CD14-positive monocyte (primary cell): ENCODE results near the gene RDH14. TPM values are rescaled to one million over a fixed set of nuclear protein-coding genes. Genes with fewer than 3 reads are reported as not detected.
A peak's percentile ranks its signal among the peaks of the same experiment; 100 is the strongest.

Experiments used
- DNase-seq, 3 donors: peaks; one replicate each; pipeline ENCODE4 v3.0.0-alpha.2; 2011 to 2022
- H2AFZ ChIP-seq: 2 replicates; pipeline ENCODE4 v1.6.0; 2012; ENCODE audit warnings: mild to moderate bottlenecking, low read depth, low read length, inconsistent platforms; ENCODE audit not compliant: insufficient read depth, poor library complexity, severe bottlenecking
- H3K27ac ChIP-seq, 2 donors: 1 replicate in 1 of 2; 2 replicates in 1 of 2; pipeline ENCODE4 v1.5.1; 2012 to 2013; ENCODE audit warnings: low read length in 2 of 2, control low read depth in 1 of 2, inconsistent platforms in 1 of 2, low read depth in 1 of 2, mild to moderate bottlenecking in 1 of 2
- H3K27me3 ChIP-seq, 2 donors: one replicate each; pipeline versions ENCODE4 v1.6.0 to v1.6.1; 2011 to 2013; ENCODE audit warnings: low read length in 2 of 2; ENCODE audit not compliant: control insufficient read depth in 2 of 2, insufficient read depth in 2 of 2
- H3K36me3 ChIP-seq, 2 donors: replicated peaks in 1 of 2; 1 replicate in 1 of 2; 2 replicates in 1 of 2; pipeline versions ENCODE4 v1.5.1 to v1.6.1; 2012 to 2013; ENCODE audit warnings: low read length in 2 of 2, control low read depth in 1 of 2, inconsistent platforms in 1 of 2, mild to moderate bottlenecking in 1 of 2; ENCODE audit not compliant: insufficient read depth in 2 of 2, control insufficient read depth in 1 of 2
- H3K4me1 ChIP-seq, 2 donors: 1 replicate in 1 of 2; 2 replicates in 1 of 2; pipeline versions ENCODE4 v1.5.1 to v1.6.1; 2012 to 2013; ENCODE audit warnings: low read length in 2 of 2, control low read depth in 1 of 2, inconsistent platforms in 1 of 2, mild to moderate bottlenecking in 1 of 2, moderate library complexity in 1 of 2; ENCODE audit not compliant: insufficient read depth in 2 of 2, control insufficient read depth in 1 of 2
- H3K4me2 ChIP-seq: replicated peaks from 2 replicates; pipeline ENCODE3; 2012; ENCODE audit warnings: low read length, moderate library complexity, mild to moderate bottlenecking; ENCODE audit not compliant: poor library complexity, severe bottlenecking; ENCODE audit errors: extremely low read depth
- H3K4me3 ChIP-seq, 3 experiments: fragments of 200-600 bp in 1 of 3; sonication (generic) in 1 of 3; replicated peaks in 1 of 3; 1 replicate in 2 of 3; 2 replicates in 1 of 3; pipeline ENCODE4 v1.5.1; 2011 to 2013; ENCODE audit warnings: low read length in 3 of 3, mild to moderate bottlenecking in 3 of 3, control low read depth in 2 of 3, low read depth in 2 of 3, inconsistent platforms in 1 of 3, moderate library complexity in 1 of 3
- H3K79me2 ChIP-seq: 2 replicates; pipeline ENCODE4 v1.6.0; 2012; ENCODE audit warnings: mild to moderate bottlenecking, control low read depth, inconsistent platforms, low read length, moderate library complexity; ENCODE audit not compliant: insufficient read depth
- H3K9ac ChIP-seq: 2 replicates; pipeline ENCODE4 v1.6.0; 2017; ENCODE audit warnings: low read length, mild to moderate bottlenecking; ENCODE audit not compliant: insufficient read depth, poor library complexity, severe bottlenecking
- H3K9me3 ChIP-seq, 2 donors: replicated peaks in 1 of 2; 1 replicate in 1 of 2; 2 replicates in 1 of 2; pipeline versions ENCODE4 v1.5.1 to v1.6.1; 2012 to 2013; ENCODE audit warnings: low read length in 2 of 2, control low read depth in 1 of 2; ENCODE audit not compliant: control insufficient read depth in 1 of 2, insufficient read depth in 1 of 2
- H4K20me1 ChIP-seq: 2 replicates; pipeline ENCODE4 v1.6.0; 2012; ENCODE audit warnings: mild to moderate bottlenecking, low read length, control low read depth, moderate library complexity; ENCODE audit not compliant: insufficient read depth
- H3K27ac Mint-ChIP-seq, 7 donors: one replicate each; pipeline ENCODE4 v1.8.0; 2020; ENCODE audit warnings: mild to moderate bottlenecking in 7 of 7, mixed read lengths in 7 of 7, moderate library complexity in 6 of 7, inconsistent platforms in 2 of 7
- H3K27me3 Mint-ChIP-seq, 3 donors: one replicate each; pipeline ENCODE4 v1.8.0; 2021 to 2022; ENCODE audit warnings: low read depth in 3 of 3, mild to moderate bottlenecking in 3 of 3, mixed read lengths in 3 of 3, moderate library complexity in 3 of 3, inconsistent platforms in 1 of 3
- H3K36me3 Mint-ChIP-seq, 2 donors: one replicate each; pipeline ENCODE4 v1.8.0; 2020; ENCODE audit warnings: mixed read lengths in 2 of 2, inconsistent platforms in 1 of 2, mild to moderate bottlenecking in 1 of 2
- H3K4me1 Mint-ChIP-seq: one replicate; pipeline ENCODE4 v1.8.0; 2020; ENCODE audit warnings: mild to moderate bottlenecking, mixed read lengths
- H3K4me3 Mint-ChIP-seq, 2 donors: one replicate each; pipeline ENCODE4 v1.8.0; 2020; ENCODE audit warnings: mild to moderate bottlenecking in 2 of 2, mixed read lengths in 2 of 2, moderate library complexity in 1 of 2
- H3K9me3 Mint-ChIP-seq, 7 donors: one replicate each; pipeline ENCODE4 v1.8.0; 2020 to 2022; ENCODE audit warnings: mixed read lengths in 7 of 7, mild to moderate bottlenecking in 6 of 7, moderate library complexity in 6 of 7, inconsistent platforms in 2 of 7
- WGBS: methylation state at CpG from one replicate; pipeline ENCODE4 v1.1.5; 2013; ENCODE audit warnings: missing lambda C conversion rate; ENCODE audit not compliant: insufficient coverage; 5-methylcytosine and 5-hydroxymethylcytosine counted together
- intact Hi-C, 2 donors: fragments of 100-400 bp; cut with micrococcal nuclease; formaldehyde crosslinking; loops; one replicate each; pipeline versions ENCODE4 v1.15.0 to v1.15.1; 2023
- polyA plus RNA-seq, 3 donors: library from polyadenylated mRNA; depleted of rRNA in 1 of 3; unstranded in 2 of 3; stranded (reverse) in 1 of 3; fragments of 300-500 nt in 2 of 3; fragments of >200 nt in 1 of 3; fragmentation: Illumina TruSeq in 2 of 3; gene quantifications; 1 replicate in 2 of 3; 2 replicates in 1 of 3; pipeline ENCODE4 v1.2.3, GENCODE V29; 2012 to 2021
- small RNA-seq: library from RNA; depleted of rRNA; stranded (forward); fragments of <200 nt; gene quantifications from one replicate; pipeline ENCODE3, GENCODE V24; 2012; ENCODE audit warnings: low read depth; ENCODE audit not compliant: insufficient read length
- TF ChIP-seq, protein P1 (sequence below): fragments of 200-600 bp; IDR thresholded peaks from one replicate; pipeline ENCODE4 v1.8.0; 2022; ENCODE audit warnings: antibody characterized with exemption, mild to moderate bottlenecking

Gene RDH14
- polyA plus RNA-seq, 3 donors: 5.5 to 16.3 (median 14.3) TPM

GRCh38 chr2:18506883-18507509 lies 53.5 kb downstream of the RDH14 start:
- Histone ChIP-seq H3K36me3 (no peaks in the 10 kb centered on the region), H3K79me2 (no peaks in the 10 kb centered on the region), H3K27ac (no peak overlapping the region), H4K20me1 (no peaks in the 10 kb centered on the region), H3K9me3 (no peaks in the 10 kb centered on the region), H3K4me3 (no peak overlapping the region), H3K27me3 (peaks cover 0 to 2% of the 10 kb centered on the region in 2 donors), H2AFZ (no peak overlapping the region), H3K4me2 (no peak overlapping the region), H3K4me1 (no peaks in the 10 kb centered on the region), H3K9ac (no peak overlapping the region)
- no peaks in the 10 kb centered on the region for H3K36me3 Mint-ChIP-seq
- WGBS: 67% methylated on average over 3 of the region's 8 CpGs
- no peak for DNase-seq
- H3K4me3 Mint-ChIP-seq: peak overlapping the region in 1 of 2 donors; percentile 51
- no peak overlapping the region for H3K27ac Mint-ChIP-seq
- no peaks in the 10 kb centered on the region for H3K4me1 Mint-ChIP-seq
- H3K27me3 Mint-ChIP-seq: peaks cover 0 to 19% (median 6%) of the 10 kb centered on the region in 3 donors
- peaks cover 0 to 3% (median 0%) of the 10 kb centered on the region in 7 donors for H3K9me3 Mint-ChIP-seq
- intact Hi-C loops: no loop called here
- TF ChIP-seq, protein P1, sequence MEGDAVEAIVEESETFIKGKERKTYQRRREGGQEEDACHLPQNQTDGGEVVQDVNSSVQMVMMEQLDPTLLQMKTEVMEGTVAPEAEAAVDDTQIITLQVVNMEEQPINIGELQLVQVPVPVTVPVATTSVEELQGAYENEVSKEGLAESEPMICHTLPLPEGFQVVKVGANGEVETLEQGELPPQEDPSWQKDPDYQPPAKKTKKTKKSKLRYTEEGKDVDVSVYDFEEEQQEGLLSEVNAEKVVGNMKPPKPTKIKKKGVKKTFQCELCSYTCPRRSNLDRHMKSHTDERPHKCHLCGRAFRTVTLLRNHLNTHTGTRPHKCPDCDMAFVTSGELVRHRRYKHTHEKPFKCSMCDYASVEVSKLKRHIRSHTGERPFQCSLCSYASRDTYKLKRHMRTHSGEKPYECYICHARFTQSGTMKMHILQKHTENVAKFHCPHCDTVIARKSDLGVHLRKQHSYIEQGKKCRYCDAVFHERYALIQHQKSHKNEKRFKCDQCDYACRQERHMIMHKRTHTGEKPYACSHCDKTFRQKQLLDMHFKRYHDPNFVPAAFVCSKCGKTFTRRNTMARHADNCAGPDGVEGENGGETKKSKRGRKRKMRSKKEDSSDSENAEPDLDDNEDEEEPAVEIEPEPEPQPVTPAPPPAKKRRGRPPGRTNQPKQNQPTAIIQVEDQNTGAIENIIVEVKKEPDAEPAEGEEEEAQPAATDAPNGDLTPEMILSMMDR: no peak

DNA sequence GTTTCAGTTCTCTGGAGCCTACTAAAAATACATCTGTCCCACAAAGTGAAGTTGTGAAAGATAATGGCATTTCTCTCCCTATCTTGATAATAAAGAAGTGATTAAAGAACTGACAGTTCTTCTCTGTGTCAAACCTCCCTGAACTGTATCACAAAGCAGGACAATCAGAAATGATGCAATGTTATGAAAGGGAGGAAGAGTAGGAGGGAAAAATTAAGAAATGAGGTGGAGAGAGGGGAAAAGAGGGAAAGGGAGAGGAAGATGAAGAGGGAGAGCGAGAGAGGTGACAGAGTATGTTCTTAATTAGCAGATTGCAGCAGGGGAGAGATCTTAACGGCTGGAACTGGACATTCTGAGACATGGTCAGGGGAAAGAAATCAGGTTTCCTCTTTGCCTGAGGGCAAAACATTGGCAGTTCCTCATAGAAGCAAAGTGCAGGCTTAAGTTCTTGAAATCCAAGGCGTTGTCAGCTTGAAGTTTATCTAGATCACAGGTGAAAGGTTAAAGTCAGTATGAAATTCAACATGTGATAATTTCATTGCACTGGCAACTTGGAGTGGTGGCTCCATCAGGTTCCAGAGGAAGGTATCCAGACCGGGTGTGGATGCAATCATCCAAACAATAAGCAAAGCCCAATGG lies 54.6 kb downstream of the RDH14 start:
- WGBS: 43% methylated on average over 3 of the region's 4 CpGs
- Mint-ChIP-seq H3K9me3 (peaks cover 0 to 3% (median 0%) of the 10 kb centered on the region in 7 donors), H3K27me3 (peaks cover 0 to 12% (median 9%) of the 10 kb centered on the region in 3 donors), H3K36me3 (no peaks in the 10 kb centered on the region), H3K4me3 (no peak overlapping the region), H3K27ac (no peak overlapping the region), H3K4me1 (no peaks in the 10 kb centered on the region)
- no peak overlapping the region for H3K9ac ChIP-seq
- H3K27me3 ChIP-seq: peaks cover 0 to 2% of the 10 kb centered on the region in 2 donors
- no peak overlapping the region for H3K4me3 ChIP-seq
- no peaks in the 10 kb centered on the region for H3K4me1 ChIP-seq
- intact Hi-C loops: no loop called here
- H4K20me1 ChIP-seq: no peaks in the 10 kb centered on the region
- TF ChIP-seq, protein P1: no peak
- H3K4me2 ChIP-seq: no peak overlapping the region
- no peaks in the 10 kb centered on the region for H3K9me3 ChIP-seq
- H3K36me3 ChIP-seq: no peaks in the 10 kb centered on the region
- DNase-seq: no peak
- H3K27ac ChIP-seq: no peak overlapping the region
- no peak overlapping the region for H2AFZ ChIP-seq
- H3K79me2 ChIP-seq: no peaks in the 10 kb centered on the region

Small RNA genes within 50 kb of the gene (small RNA-seq; reads per million reads assigned to genes)
- not detected for gene RNU6-1215P

Other genes with a start within 250 kb of the RDH14 start
- gene NT5C1B, start 28.9 kb upstream of the RDH14 start, polyA plus RNA-seq: not detected